Measurements from ENCODE around the gene FLG2.

The FLG2 gene

GRCh38 chr1:152349611-152350010 lies 10.2 kb downstream of the FLG2 start:
- H3K4me3 ChIP-seq (replicated peaks in 1 of 2; ENCODE audit: low read depth in 2 of 2, low read length in 2 of 2): no peak overlapping the region
- no peak for DNase-seq (ENCODE audit: low read depth in 2 of 2)
- no peak for TF ChIP-seq CTCF (IDR thresholded peaks at IDR 0.05; ENCODE audit: low read depth, low read length)

GRCh38 chr1:152348447-152348846 lies 11.4 kb downstream of the FLG2 start:
- TF ChIP-seq CTCF (IDR thresholded peaks at IDR 0.05; ENCODE audit: low read depth, low read length): no peak
- no peak overlapping the region for H3K4me3 ChIP-seq (replicated peaks in 1 of 2; ENCODE audit: low read depth in 2 of 2, low read length in 2 of 2)
- peak in 1 of 2 donors; percentile 10 for DNase-seq (ENCODE audit: low read depth in 2 of 2)

GRCh38 chr1:152347116-152347728 lies 12.6 kb downstream of the FLG2 start:
- peak; percentile 69 to 80 for DNase-seq (ENCODE audit: low read depth in 2 of 2)
- TF ChIP-seq CTCF (IDR thresholded peaks at IDR 0.05; ENCODE audit: low read depth, low read length): peak; percentile 92
- no peak overlapping the region for H3K4me3 ChIP-seq (replicated peaks in 1 of 2; ENCODE audit: low read depth in 2 of 2, low read length in 2 of 2)

GRCh38 chr1:152344438-152344837 lies 15.4 kb downstream of the FLG2 start:
- DNase-seq (ENCODE audit: low read depth in 2 of 2): no peak
- H3K4me3 ChIP-seq (replicated peaks in 1 of 2; ENCODE audit: low read depth in 2 of 2, low read length in 2 of 2): no peak overlapping the region
- TF ChIP-seq CTCF (IDR thresholded peaks at IDR 0.05; ENCODE audit: low read depth, low read length): no peak

- TF ChIP-seq CTCF (IDR thresholded peaks at IDR 0.05; ENCODE audit: low read depth, low read length): no peak
- DNase-seq (ENCODE audit: low read depth in 2 of 2): no peak
- no peak overlapping the region for H3K4me3 ChIP-seq (replicated peaks in 1 of 2; ENCODE audit: low read depth in 2 of 2, low read length in 2 of 2)
These were observed 16.8 kb downstream of the FLG2 start for GRCh38 chr1:152343006-152343405.

- DNase-seq (ENCODE audit: low read depth in 2 of 2): no peak
- no peak overlapping the region for H3K4me3 ChIP-seq (replicated peaks in 1 of 2; ENCODE audit: low read depth in 2 of 2, low read length in 2 of 2)
- TF ChIP-seq CTCF (IDR thresholded peaks at IDR 0.05; ENCODE audit: low read depth, low read length): no peak
These were observed 24.4 kb downstream of the FLG2 start for GRCh38 chr1:152335399-152335798.

- TF ChIP-seq CTCF (IDR thresholded peaks at IDR 0.05; ENCODE audit: low read depth, low read length): no peak
- no peak for DNase-seq (ENCODE audit: low read depth in 2 of 2)
These were observed 30.9 kb downstream of the FLG2 start for GRCh38 chr1:152328801-152329391.

More at GRCh38 chr1:152328801-152329391, 30.9 kb downstream of the FLG2 start:
- H3K4me3 ChIP-seq (replicated peaks in 1 of 2; ENCODE audit: low read depth in 2 of 2, low read length in 2 of 2): no peak overlapping the region

Data from cardiac fibroblast (primary cell).